SK-N-SH (cell line): ENCODE results near the gene FOXP1. TPM values are rescaled to one million over a fixed set of nuclear protein-coding genes. Genes with fewer than 3 reads are reported as not detected.

ENCODE experiments used
- CTCF ChIA-PET: fragments of 300-600, 350-600 bp; formaldehyde crosslinking; extraction: SDS; loops from one replicate; lab custom pipeline; 2021; lab: Yijun Ruan, JAX
- POLR2A ChIA-PET: fragments of 350-600 bp; sonication (Branson Sonifier 250); formaldehyde crosslinking; extraction: SDS; loops from one replicate; lab custom pipeline; 2020; ENCODE audit warnings: antibody characterized with exemption, inconsistent platforms; lab: Yijun Ruan, JAX
- DNase-seq: peaks from one replicate; pipeline ENCODE4 v3.0.0; 2012
- H2AFZ ChIP-seq: fragments of 200-600 bp; sonication (generic); 2 replicates; pipeline ENCODE4 v1.8.1; 2016; ENCODE audit warnings: antibody characterized with exemption, mild to moderate bottlenecking, low read depth
- H3F3A ChIP-seq: fragments of 200-600 bp; sonication (generic); replicated peaks from 2 replicates; pipeline ENCODE3; 2016; ENCODE audit warnings: antibody characterized with exemption, mild to moderate bottlenecking; ENCODE audit not compliant: insufficient read depth
- H3K27ac ChIP-seq, 2 experiments: fragments of 200-500 bp in 1 of 2; fragments of 200-600 bp in 1 of 2; sonication (Bioruptor generic) in 1 of 2; sonication (generic), shearing (Covaris generic) in 1 of 2; 2 replicates each; pipeline versions ENCODE4 v1.5.1 to v1.6.1; 2014 to 2016; ENCODE audit warnings: low read depth in 2 of 2, inconsistent platforms in 1 of 2, low read length in 1 of 2, mild to moderate bottlenecking in 1 of 2, mixed read lengths in 1 of 2
- H3K27me3 ChIP-seq: fragments of 200-600 bp; sonication (generic), shearing (Covaris generic); 2 replicates; pipeline ENCODE4 v1.6.1; 2016; ENCODE audit warnings: mixed run types; ENCODE audit not compliant: insufficient read depth
- H3K36me3 ChIP-seq, 2 experiments: fragments of 200-500 bp in 1 of 2; fragments of 200-600 bp in 1 of 2; sonication (Bioruptor generic) in 1 of 2; sonication (generic) in 1 of 2; replicated peaks in 1 of 2; 2 replicates each; pipeline versions ENCODE3 to v1.5.1; 2014 to 2016; ENCODE audit warnings: low read length in 1 of 2, mild to moderate bottlenecking in 1 of 2; ENCODE audit not compliant: insufficient read depth in 2 of 2, control insufficient read depth in 1 of 2
- H3K4me1 ChIP-seq, 2 experiments: fragments of 200-500 bp in 1 of 2; fragments of 200-600 bp in 1 of 2; sonication (Bioruptor generic) in 1 of 2; sonication (generic), shearing (Covaris generic) in 1 of 2; 2 replicates each; pipeline versions ENCODE4 v1.5.1 to v1.6.1; 2014 to 2016; ENCODE audit warnings: low read depth in 1 of 2, low read length in 1 of 2, mixed run types in 1 of 2; ENCODE audit not compliant: insufficient read depth in 2 of 2, control insufficient read depth in 1 of 2
- H3K4me2 ChIP-seq: fragments of 200-600 bp; sonication (generic), shearing (Covaris generic); 2 replicates; pipeline ENCODE4 v1.6.1; 2017; ENCODE audit warnings: mixed run types
- H3K4me3 ChIP-seq, 2 experiments: fragments of 200-500 bp in 1 of 2; fragments of 200-600 bp in 1 of 2; sonication (Bioruptor generic) in 1 of 2; sonication (generic), shearing (Covaris generic) in 1 of 2; 2 replicates each; pipeline versions ENCODE4 v1.5.1 to v1.8.1; 2014 to 2016; ENCODE audit warnings: low read depth in 2 of 2, inconsistent platforms in 1 of 2, low read length in 1 of 2, mild to moderate bottlenecking in 1 of 2, mixed read lengths in 1 of 2, moderate library complexity in 1 of 2
- H3K79me2 ChIP-seq: fragments of 200-600 bp; sonication (generic); 2 replicates; pipeline ENCODE4 v1.8.1; 2017; ENCODE audit warnings: mild to moderate bottlenecking; ENCODE audit not compliant: insufficient read depth
- H3K9ac ChIP-seq: fragments of 200-600 bp; sonication (generic); 2 replicates; pipeline ENCODE4 v1.6.1; 2017; ENCODE audit warnings: mixed run types
- H3K9me2 ChIP-seq: fragments of 200-600 bp; sonication (generic); 2 replicates; pipeline ENCODE4 v1.6.1; 2017; ENCODE audit warnings: mixed run types
- H3K9me3 ChIP-seq: fragments of 200-600 bp; sonication (generic); 2 replicates; pipeline ENCODE4 v1.6.1; 2017; ENCODE audit warnings: mixed run types, mild to moderate bottlenecking, moderate library complexity
- H4K20me1 ChIP-seq: fragments of 200-600 bp; sonication (generic); 2 replicates; pipeline ENCODE4 v1.6.1; 2017; ENCODE audit warnings: mild to moderate bottlenecking, mixed run types; ENCODE audit not compliant: insufficient read depth
- EP300 ChIP-seq, 2 experiments: IDR thresholded peaks; 2 replicates each; pipeline versions ENCODE4 v1.4.0 to v1.6.1; 2012; ENCODE audit warnings: borderline replicate concordance in 1 of 2, low read depth in 1 of 2, low read length in 1 of 2
- FOSL2 ChIP-seq: IDR thresholded peaks from 2 replicates; pipeline ENCODE4 v1.4.0; 2012; ENCODE audit warnings: low read depth, mild to moderate bottlenecking, moderate library complexity, borderline replicate concordance
- FOXJ3 ChIP-seq: sonication (generic); formaldehyde crosslinking; IDR thresholded peaks from 2 replicates; pipeline ENCODE4 v1.5.1; 2020; ENCODE audit warnings: mild to moderate bottlenecking, missing genetic modification reagents
- FOXM1 ChIP-seq: IDR thresholded peaks from 2 replicates; pipeline ENCODE4 v1.4.0; 2012; ENCODE audit warnings: low read depth, mild to moderate bottlenecking
- GABPA ChIP-seq: IDR thresholded peaks from 2 replicates; pipeline ENCODE4 v1.4.0; 2012; ENCODE audit warnings: low read depth, mild to moderate bottlenecking
- GATA2 ChIP-seq: sonication (generic); formaldehyde crosslinking; IDR thresholded peaks from 2 replicates; pipeline ENCODE4 v1.5.0; 2020; ENCODE audit warnings: mild to moderate bottlenecking, missing genetic modification reagents
- JUND ChIP-seq: IDR thresholded peaks from 2 replicates; pipeline ENCODE4 v1.4.0; 2012
- MXI1 ChIP-seq: IDR thresholded peaks from 2 replicates; pipeline ENCODE4 v1.6.1; 2012; ENCODE audit warnings: mild to moderate bottlenecking, low read depth, low read length, improper control_type of control experiment
- NRF1 ChIP-seq: IDR thresholded peaks from 2 replicates; pipeline ENCODE4 v1.6.1; 2012; ENCODE audit warnings: low read depth, mild to moderate bottlenecking, low read length
- POLR2AphosphoS5 ChIP-seq: IDR thresholded peaks from 2 replicates; pipeline ENCODE4 v1.6.1; 2012; ENCODE audit warnings: low read depth, low read length
- SIN3A ChIP-seq: IDR thresholded peaks from 2 replicates; pipeline ENCODE4 v1.6.1; 2012; ENCODE audit warnings: low read depth, mild to moderate bottlenecking, low read length, moderate library complexity, borderline replicate concordance
- SMC3 ChIP-seq: IDR thresholded peaks from 2 replicates; pipeline ENCODE4 v1.6.1; 2012; ENCODE audit warnings: low read depth, low read length, improper control_type of control experiment
- whole genome bisulfite sequencing: methylation state at CpG from one replicate; pipeline ENCODE4 v1.1.6; 2017; ENCODE audit warnings: low lambda C conversion rate; 5-methylcytosine and 5-hydroxymethylcytosine counted together
- polyA plus RNA-seq, 3 experiments: library from polyadenylated mRNA; depleted of rRNA; stranded (reverse); fragments of >200 nt; gene quantifications; 2 replicates each; pipeline ENCODE4 v1.2.3, GENCODE V29; 2012
- TF ChIP-seq, protein P1 (sequence below): IDR thresholded peaks from 2 replicates; pipeline ENCODE4; 2012
- TF ChIP-seq, protein P2 (sequence below): fragments of 150-350 bp; IDR thresholded peaks from 2 replicates; pipeline ENCODE4 v1.6.1; 2016; ENCODE audit warnings: mild to moderate bottlenecking, low read depth, low read length
- TF ChIP-seq, protein P3 (sequence below): IDR thresholded peaks from 2 replicates; pipeline ENCODE4 v1.4.0; 2012; ENCODE audit warnings: low read depth
- TF ChIP-seq, protein P4 (sequence below): IDR thresholded peaks from 2 replicates; pipeline ENCODE4 v1.6.1; 2012; ENCODE audit warnings: mild to moderate bottlenecking, low read depth, low read length, moderate library complexity
- TF ChIP-seq, protein P5 (sequence below): fragments of 150-350 bp; IDR thresholded peaks from 2 replicates; pipeline ENCODE4 v1.6.1; 2017; ENCODE audit warnings: antibody characterized with exemption, low read length, low read depth, borderline replicate concordance

FOXP1 gene
- polyA plus RNA-seq, 1 of the 3 experiments (the other 2 are of a cell fraction), result 8.8 TPM

DNA sequence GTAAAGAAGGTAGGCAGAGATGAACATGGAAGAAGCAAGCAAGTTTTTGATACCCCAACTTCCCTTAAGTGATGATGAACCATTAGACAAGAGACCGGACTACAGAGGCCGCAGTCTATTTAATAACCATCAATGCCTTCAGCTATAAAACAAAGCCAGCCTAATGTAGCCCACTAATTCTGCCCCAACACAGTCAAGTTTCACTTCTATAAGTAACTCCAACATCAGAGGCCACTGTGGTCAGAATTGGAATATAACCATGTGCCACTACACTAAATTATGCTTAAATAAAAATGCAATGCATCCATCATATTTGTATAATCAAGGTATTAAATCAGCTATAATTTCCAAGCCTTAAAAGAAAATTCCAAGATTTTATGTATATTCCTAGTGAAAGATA is 234.7 kb downstream of the FOXP1 start (continued):
- TF ChIP-seq, protein P1, sequence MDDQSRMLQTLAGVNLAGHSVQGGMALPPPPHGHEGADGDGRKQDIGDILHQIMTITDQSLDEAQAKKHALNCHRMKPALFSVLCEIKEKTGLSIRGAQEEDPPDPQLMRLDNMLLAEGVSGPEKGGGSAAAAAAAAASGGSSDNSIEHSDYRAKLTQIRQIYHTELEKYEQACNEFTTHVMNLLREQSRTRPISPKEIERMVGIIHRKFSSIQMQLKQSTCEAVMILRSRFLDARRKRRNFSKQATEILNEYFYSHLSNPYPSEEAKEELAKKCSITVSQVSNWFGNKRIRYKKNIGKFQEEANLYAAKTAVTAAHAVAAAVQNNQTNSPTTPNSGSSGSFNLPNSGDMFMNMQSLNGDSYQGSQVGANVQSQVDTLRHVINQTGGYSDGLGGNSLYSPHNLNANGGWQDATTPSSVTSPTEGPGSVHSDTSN, result no peak
- no peak for TF ChIP-seq FOSL2
- TF ChIP-seq, protein P2, sequence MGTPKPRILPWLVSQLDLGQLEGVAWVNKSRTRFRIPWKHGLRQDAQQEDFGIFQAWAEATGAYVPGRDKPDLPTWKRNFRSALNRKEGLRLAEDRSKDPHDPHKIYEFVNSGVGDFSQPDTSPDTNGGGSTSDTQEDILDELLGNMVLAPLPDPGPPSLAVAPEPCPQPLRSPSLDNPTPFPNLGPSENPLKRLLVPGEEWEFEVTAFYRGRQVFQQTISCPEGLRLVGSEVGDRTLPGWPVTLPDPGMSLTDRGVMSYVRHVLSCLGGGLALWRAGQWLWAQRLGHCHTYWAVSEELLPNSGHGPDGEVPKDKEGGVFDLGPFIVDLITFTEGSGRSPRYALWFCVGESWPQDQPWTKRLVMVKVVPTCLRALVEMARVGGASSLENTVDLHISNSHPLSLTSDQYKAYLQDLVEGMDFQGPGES, result no peak
- TF ChIP-seq, protein P3, sequence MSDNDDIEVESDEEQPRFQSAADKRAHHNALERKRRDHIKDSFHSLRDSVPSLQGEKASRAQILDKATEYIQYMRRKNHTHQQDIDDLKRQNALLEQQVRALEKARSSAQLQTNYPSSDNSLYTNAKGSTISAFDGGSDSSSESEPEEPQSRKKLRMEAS, result no peak
- no peak for TF ChIP-seq FOXJ3
- TF ChIP-seq GATA2 (CRISPR knock-in tag), result no peak
- no peak for TF ChIP-seq JUND
- no peak for TF ChIP-seq SMC3
- TF ChIP-seq NRF1, result no peak
- no peak for TF ChIP-seq POLR2AphosphoS5

DNA sequence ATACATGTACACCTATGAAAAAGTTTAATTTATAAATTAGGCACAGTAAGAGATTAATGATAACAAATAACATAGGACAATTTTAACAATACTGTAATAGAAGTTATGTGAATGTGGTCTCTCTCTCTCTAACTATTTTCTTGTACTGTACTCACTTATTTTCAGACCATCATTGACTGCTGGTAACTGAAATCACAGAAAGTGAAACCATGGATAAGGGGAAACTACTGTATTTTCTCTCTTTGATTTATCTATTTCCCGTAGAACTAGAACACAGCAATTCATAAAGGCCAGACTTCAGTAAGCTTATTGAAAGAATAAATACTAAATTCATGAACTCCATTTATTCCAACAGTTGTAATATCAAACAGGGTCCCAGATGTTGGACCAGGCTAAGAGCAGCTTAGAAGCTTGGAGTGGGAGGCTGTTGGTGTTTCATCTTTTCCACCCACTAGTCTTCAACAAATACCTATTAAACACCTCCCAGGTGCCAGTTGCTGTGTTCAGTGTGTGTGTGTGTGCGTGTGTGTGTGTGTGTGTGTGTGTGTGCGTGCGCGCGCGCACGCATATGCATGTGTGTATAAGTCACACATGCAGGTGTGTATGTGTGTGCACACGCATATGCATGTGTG is 235.4 kb downstream of the FOXP1 start:
- no peak overlapping the region for H3K4me3 ChIP-seq
- POLR2A ChIA-PET, result no interaction called here
- 85% methylated on average over 9 of the region's 9 CpGs for WGBS

DNA sequence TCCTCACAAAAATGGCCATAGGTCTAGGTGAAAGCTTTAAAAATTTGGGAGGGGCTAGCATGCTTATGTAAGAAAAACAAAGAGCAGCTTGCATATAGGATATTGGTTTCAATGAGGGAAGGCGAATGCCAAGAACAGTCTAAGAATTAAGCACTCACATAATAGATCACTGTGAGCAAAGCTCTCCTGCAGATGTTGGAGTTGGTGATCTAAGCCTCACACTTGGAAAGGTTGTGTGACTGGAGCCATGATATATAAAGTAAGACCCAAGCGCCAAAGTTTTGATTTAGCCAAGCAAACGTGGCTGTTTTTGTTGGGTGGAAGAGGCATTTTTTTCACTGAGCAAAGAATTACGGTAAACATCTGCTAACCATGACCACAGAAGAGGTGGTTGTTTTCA is 237.5 kb downstream of the FOXP1 start:
- Histone ChIP-seq H3K9me3 (no peaks in the 10 kb centered on the region), H3K4me1 (peaks cover 0 to 12% of the 10 kb centered on the region in 2 experiments; a peak in 1 of 4 replicates), H3K27ac (no peak overlapping the region), H3K4me2 (no peak overlapping the region), H3K9me2 (no peaks in the 10 kb centered on the region), H3K36me3 (peaks cover 0 to 3% of the 10 kb centered on the region in 2 experiments), H3K4me3 (no peak overlapping the region), H2AFZ (no peak overlapping the region), H3K79me2 (peaks cover 67% of the 10 kb centered on the region), H3F3A (peaks cover 21% of the 10 kb centered on the region), H3K27me3 (no peaks in the 10 kb centered on the region), H4K20me1 (no peaks in the 10 kb centered on the region), H3K9ac (no peak overlapping the region)
- no peak for TF ChIP-seq SIN3A
- no peak for TF ChIP-seq FOXM1
- TF ChIP-seq, protein P4, sequence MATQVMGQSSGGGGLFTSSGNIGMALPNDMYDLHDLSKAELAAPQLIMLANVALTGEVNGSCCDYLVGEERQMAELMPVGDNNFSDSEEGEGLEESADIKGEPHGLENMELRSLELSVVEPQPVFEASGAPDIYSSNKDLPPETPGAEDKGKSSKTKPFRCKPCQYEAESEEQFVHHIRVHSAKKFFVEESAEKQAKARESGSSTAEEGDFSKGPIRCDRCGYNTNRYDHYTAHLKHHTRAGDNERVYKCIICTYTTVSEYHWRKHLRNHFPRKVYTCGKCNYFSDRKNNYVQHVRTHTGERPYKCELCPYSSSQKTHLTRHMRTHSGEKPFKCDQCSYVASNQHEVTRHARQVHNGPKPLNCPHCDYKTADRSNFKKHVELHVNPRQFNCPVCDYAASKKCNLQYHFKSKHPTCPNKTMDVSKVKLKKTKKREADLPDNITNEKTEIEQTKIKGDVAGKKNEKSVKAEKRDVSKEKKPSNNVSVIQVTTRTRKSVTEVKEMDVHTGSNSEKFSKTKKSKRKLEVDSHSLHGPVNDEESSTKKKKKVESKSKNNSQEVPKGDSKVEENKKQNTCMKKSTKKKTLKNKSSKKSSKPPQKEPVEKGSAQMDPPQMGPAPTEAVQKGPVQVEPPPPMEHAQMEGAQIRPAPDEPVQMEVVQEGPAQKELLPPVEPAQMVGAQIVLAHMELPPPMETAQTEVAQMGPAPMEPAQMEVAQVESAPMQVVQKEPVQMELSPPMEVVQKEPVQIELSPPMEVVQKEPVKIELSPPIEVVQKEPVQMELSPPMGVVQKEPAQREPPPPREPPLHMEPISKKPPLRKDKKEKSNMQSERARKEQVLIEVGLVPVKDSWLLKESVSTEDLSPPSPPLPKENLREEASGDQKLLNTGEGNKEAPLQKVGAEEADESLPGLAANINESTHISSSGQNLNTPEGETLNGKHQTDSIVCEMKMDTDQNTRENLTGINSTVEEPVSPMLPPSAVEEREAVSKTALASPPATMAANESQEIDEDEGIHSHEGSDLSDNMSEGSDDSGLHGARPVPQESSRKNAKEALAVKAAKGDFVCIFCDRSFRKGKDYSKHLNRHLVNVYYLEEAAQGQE, result no peak
- TF ChIP-seq, protein P5, sequence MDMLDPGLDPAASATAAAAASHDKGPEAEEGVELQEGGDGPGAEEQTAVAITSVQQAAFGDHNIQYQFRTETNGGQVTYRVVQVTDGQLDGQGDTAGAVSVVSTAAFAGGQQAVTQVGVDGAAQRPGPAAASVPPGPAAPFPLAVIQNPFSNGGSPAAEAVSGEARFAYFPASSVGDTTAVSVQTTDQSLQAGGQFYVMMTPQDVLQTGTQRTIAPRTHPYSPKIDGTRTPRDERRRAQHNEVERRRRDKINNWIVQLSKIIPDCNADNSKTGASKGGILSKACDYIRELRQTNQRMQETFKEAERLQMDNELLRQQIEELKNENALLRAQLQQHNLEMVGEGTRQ, result no peak
- 92% methylated on average over 4 of the region's 4 CpGs for WGBS
- DNase-seq, result no peak
- CTCF ChIA-PET, result interaction anchor here (1.7 kb wide), 1 partner anchor 52 kb away, joined by 5 read pairs; no protein-coding TSS in a partner anchor
- POLR2A ChIA-PET, result no interaction called here

More for the DNA sequence above, 235.4 kb downstream of the FOXP1 start:
- Histone ChIP-seq H2AFZ (no peak overlapping the region), H3F3A (peaks cover under 1% of the 10 kb centered on the region), H3K4me2 (no peak overlapping the region), H4K20me1 (no peaks in the 10 kb centered on the region), H3K36me3 (no peaks in the 10 kb centered on the region), H3K27me3 (no peaks in the 10 kb centered on the region), H3K9me3 (no peaks in the 10 kb centered on the region), H3K4me1 (no peaks in the 10 kb centered on the region; a peak in 1 of 4 replicates), H3K79me2 (peaks cover 76% of the 10 kb centered on the region), H3K9me2 (no peaks in the 10 kb centered on the region), H3K27ac (no peak overlapping the region), H3K9ac (no peak overlapping the region)
- no peak for DNase-seq
- CTCF ChIA-PET, result interaction anchor here (0.6 kb wide), 1 partner anchor 12 kb away, joined by 3 read pairs; no protein-coding TSS in a partner anchor
- no peak for TF ChIP-seq EP300 (IDR thresholded peaks at IDR 0.05; ENCODE audit: borderline replicate concordance in 1 of 2, low read depth in 1 of 2, low read length in 1 of 2)
- no peak for TF ChIP-seq GABPA
- TF ChIP-seq MXI1, result no peak
